NCI-H1694 treated with DMSO at 0.1 percent for 48 hours (cell line): ENCODE measurements around the gene IP6K1.
"Not testable (repeated sequence)": the region's sequence is repeated elsewhere in the genome, so short reads cannot be mapped to it uniquely, and the experiment has no call there.

Experiments used
- DNase-seq: peaks from one replicate; lab custom pipeline; 2025; lab: John Stamatoyannopoulos, UW

IP6K1 gene

GRCh38 chr3:49689046-49689907, 97.1 kb downstream of the IP6K1 start, which contains the start of the genes MST1 and RNF123:
Gene MST1, minus strand, starts transcription at chr3:49689474. Its CDS starts 783 bp downstream, at chr3:49688691.
Gene RNF123, plus strand, starts transcription at chr3:49689557. Its CDS starts 1,609 bp downstream, at chr3:49691166.
- DNase-seq: no peak

DNA sequence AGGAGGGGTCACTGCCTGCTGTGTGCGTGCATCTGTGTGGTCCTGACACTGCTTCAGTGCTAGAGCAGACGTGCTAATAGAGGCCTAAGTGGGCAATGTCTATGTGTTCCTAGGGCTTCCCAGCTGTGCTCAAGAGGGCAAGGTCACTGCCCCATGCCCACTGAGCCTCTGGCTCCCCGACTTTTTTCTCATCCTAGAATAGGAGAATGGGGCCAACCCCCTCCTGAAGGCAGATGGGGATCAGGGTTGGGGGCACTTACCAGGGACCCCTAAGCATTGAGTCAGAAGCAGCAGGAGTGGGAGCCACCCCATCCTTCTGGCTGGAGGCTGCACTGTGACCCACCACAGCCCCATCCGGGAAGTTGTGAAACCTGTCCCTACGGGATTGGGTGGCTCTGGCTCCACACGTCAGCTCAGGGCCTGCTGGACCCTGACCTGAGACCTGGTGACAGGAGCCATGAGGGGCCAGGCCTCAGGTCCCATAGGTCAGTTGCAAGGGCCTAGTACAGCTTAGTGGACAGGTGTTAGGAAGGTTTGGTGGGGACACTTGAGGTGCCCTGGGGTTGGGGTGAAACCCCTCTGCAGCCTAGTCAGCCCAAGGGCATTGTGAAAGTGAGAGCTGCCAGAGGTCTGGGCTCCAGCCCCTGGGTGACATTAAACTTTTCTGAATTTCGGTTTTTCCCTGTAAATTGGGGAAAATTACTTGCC, 97.8 kb downstream of the IP6K1 start:
- not testable (repeated sequence) for DNase-seq

DNA sequence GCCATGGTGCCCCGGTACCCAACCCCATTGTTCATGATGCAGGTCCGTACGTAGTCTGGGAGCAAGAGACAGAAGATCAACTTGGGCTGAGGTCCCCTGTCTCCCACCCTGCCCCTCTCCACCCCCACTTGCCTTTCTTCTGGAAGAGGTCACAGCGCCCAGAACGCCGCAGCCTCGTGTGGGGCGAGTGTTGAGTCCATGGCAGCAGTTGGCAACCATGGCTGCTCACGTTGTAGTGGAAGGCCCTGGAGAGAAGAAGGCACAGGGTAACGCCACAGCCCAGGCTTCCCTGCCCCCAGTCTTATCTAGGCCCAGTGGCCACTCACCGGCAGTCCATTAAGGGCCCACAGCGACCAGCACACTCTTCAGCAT, 98.9 kb downstream of the IP6K1 start:
- not testable (repeated sequence) for DNase-seq

DNA sequence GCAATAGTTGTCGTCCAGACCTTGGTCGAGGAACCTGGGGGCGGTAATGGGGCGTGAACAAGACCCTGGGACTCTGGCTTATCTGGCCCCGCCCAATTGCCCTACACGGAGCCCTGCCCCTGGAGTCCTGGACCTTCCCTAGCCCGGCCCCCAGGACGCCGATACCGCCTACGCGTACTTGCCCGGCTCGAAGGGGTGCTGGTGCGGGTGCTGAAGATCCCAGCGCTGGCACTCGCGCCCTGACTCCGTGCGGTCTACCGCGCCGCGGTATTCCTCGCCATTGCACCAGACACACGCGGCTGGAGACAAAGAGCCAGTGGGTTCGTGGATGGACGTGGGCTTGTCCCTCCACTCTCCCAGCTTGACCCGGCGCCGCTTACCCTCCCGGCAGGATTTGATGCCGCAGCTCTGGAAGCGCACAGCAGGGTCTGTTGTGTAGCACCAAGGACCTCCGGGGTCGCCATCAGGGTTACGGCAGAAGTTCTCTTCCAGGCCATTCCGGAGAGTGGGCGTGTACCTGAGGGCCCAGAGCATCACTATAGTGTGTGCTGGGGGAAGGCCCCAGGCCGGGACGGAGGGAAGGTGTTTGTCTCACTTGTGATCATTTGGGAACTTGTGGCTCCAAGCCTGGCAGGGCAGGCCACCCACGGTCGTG, 99.4 kb downstream of the IP6K1 start:
- DNase-seq: not testable (repeated sequence)

- DNase-seq: not testable (repeated sequence)
Measured at GRCh38 chr3:49686346-49686745, 100.0 kb downstream of the IP6K1 start.

DNA sequence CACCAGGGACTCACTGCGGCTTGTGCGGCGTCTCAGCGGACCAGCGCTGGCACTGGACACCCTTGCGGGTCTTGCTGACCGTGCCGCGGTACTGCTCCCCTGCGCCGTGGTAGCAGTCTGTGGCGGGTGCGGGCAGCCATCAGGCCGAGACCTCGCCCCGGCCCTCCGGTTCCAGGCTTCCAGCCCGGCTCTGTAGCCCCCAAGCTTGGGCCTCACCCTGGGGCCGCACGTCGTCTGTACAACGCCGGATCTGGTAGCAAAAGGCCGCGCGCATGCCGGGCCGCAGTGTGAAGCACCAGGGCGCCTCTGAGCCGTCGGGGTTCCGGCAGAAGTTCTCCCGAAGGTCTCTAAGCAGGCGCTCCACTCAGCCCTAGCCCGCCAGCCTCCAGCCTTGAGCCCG, 100.5 kb downstream of the IP6K1 start:
- DNase-seq: not testable (repeated sequence)

DNA sequence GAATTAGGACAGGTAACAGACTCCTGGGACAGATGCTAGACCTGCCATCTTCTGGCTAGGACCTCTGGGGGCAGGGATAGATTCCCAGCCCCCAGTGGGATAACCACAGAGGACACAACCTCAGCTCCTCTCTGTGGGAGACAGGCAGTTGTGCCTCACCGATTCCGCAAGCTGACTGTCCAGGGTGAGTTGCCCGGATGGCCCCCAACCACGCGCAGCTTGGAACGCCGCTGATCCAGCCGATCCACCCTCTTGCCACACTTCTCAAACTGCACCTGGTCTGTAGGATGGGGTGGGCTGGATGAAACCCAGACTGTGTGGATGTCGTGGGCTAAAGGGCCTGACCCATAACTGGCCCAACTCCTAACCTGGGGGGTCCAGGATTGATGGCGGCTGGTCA, 101.2 kb downstream of the IP6K1 start:
- not testable (repeated sequence) for DNase-seq

DNA sequence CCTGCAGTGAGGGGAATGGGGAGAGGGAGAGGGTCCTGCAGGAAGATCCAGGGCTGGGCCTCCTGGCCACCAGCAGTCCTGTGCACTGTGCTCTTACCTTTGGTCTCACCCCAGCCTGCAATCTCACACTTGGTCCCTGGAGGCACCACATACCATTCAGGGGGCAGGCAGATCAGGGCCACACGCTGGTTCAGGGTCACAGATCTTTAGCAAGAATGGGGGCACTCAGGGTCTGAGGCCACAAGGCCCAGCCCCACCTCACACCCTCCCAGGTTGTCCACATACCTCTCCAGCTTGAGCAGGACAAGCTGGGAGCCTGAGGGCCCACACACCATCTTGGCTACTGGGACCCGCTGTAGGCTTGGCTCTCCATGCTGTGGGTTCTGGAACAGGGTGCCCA, 101.9 kb downstream of the IP6K1 start:
- not testable (repeated sequence) for DNase-seq

DNA sequence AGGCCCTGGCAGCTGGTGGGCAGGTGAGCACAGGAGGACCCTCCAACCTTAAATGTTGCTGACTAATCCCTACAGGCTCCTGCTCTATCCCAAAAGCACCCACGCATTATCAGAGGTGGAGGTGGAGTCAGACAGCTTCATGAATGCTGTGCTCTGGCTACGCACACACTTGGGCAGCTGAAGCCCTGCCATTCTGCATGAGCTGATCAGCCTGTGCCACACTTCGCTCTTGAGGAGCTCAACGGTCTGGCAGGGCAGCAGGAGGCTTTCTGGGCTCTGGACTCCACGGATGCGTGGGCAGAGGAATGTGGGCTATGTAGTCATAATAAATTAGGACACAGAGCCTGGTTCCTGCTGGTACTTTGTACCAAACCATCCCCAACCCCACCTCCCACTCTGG, 103.2 kb downstream of the IP6K1 start:
- no peak for DNase-seq

- DNase-seq: no peak
Measured at GRCh38 chr3:49681543-49681942, 104.8 kb downstream of the IP6K1 start.

DNA sequence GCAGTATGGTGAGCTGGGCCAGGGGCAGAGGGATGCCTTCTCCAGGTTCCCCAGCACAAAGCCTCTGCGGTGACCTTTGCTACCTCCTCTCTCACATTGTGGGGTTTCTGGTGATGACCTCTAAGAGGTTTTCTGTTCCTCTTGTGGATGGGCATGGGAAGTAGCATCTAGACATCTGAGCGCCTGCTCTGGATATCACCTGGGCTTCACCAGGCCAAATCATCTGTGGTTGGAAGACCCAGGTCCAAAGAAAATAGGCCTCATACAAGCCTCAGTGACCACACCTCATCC, 105.2 kb downstream of the IP6K1 start:
- DNase-seq: no peak

GRCh38 chr3:49680493-49681231, 105.7 kb downstream of the IP6K1 start:
- DNase-seq: no peak

DNA sequence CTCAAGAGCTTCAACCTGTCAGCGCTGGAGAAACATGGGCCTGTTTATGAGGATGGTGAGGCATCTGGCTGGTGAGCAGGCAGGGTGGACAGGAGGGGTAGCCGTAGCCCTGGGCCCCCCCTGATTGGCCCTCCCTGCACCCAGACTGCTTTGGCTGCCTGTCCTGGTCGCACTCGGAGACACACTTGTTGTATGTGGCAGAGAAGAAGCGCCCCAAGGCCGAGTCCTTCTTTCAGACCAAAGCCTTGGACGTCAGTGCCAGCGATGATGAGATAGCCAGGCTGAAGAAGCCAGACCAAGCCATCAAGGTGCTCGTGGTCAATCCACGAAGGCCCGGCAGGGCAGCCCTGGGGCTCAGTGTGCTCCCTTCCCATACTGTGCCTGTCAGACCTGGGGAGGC, 110.4 kb downstream of the IP6K1 start:
- DNase-seq: no peak

- no peak for DNase-seq
Measured at GRCh38 chr3:49674497-49674983, 111.8 kb downstream of the IP6K1 start.
